H9 (cell line): ENCODE data around the gene DCHS2. TPM values are rescaled to one million over a fixed set of nuclear protein-coding genes. Genes with fewer than 3 reads are reported as not detected.

ENCODE experiments used
- DNase-seq: peaks from one replicate; pipeline ENCODE4 v3.0.0-alpha.2; 2017
- H2AFZ ChIP-seq: one replicate; pipeline ENCODE4 v1.6.1; 2013; ENCODE audit warnings: mild to moderate bottlenecking, low read length, control low read depth, moderate library complexity
- H2AK5ac ChIP-seq: 2 replicates; pipeline ENCODE4 v1.6.1; 2013; ENCODE audit warnings: low read length, control low read depth, mixed read lengths; ENCODE audit not compliant: insufficient read length
- H2BK120ac ChIP-seq: one replicate; pipeline ENCODE4 v1.6.1; 2013; ENCODE audit warnings: low read depth, mild to moderate bottlenecking, low read length, control low read depth, inconsistent platforms; ENCODE audit not compliant: poor library complexity, severe bottlenecking
- H2BK12ac ChIP-seq: 2 replicates; pipeline ENCODE4 v1.6.1; 2013; ENCODE audit warnings: low read length, control low read depth, mixed read lengths, low read depth; ENCODE audit not compliant: insufficient read length
- H2BK15ac ChIP-seq: 2 replicates; pipeline ENCODE4 v1.6.1; 2013; ENCODE audit warnings: low read depth, low read length, control low read depth
- H2BK20ac ChIP-seq: one replicate; pipeline ENCODE4 v1.6.1; 2013; ENCODE audit warnings: low read depth, mild to moderate bottlenecking, low read length, control low read depth, inconsistent platforms; ENCODE audit not compliant: poor library complexity, severe bottlenecking
- H2BK5ac ChIP-seq: 2 replicates; pipeline ENCODE4 v1.6.1; 2013; ENCODE audit warnings: low read length, control low read depth, mixed read lengths; ENCODE audit not compliant: insufficient read length
- H3K14ac ChIP-seq: 2 replicates; pipeline ENCODE4 v1.6.1; 2013; ENCODE audit warnings: low read length, control low read depth; ENCODE audit not compliant: insufficient read depth
- H3K18ac ChIP-seq: 2 replicates; pipeline ENCODE4 v1.6.1; 2013; ENCODE audit warnings: low read depth, mild to moderate bottlenecking, mixed read lengths, low read length, control low read depth; ENCODE audit not compliant: insufficient read length
- H3K23ac ChIP-seq: 2 replicates; pipeline ENCODE4 v1.6.1; 2013; ENCODE audit warnings: low read length, control low read depth, mixed read lengths, low read depth; ENCODE audit not compliant: insufficient read length
- H3K23me2 ChIP-seq: 2 replicates; pipeline ENCODE4 v1.6.1; 2013; ENCODE audit warnings: low read depth, mild to moderate bottlenecking, mixed read lengths, low read length, control low read depth; ENCODE audit not compliant: insufficient read length, poor library complexity, severe bottlenecking
- H3K27ac ChIP-seq: 2 replicates; pipeline ENCODE4 v1.5.1; 2013; ENCODE audit warnings: low read length, control low read depth, mixed read lengths, low read depth; ENCODE audit not compliant: insufficient read length
- H3K27me3 ChIP-seq: 2 replicates; pipeline ENCODE4 v1.6.1; 2013; ENCODE audit warnings: low read length, control low read depth, inconsistent platforms; ENCODE audit not compliant: insufficient read depth
- H3K4ac ChIP-seq: 2 replicates; pipeline ENCODE4 v1.6.1; 2013; ENCODE audit warnings: low read depth, mild to moderate bottlenecking, control low read depth, inconsistent platforms, low read length, moderate library complexity
- H3K4me1 ChIP-seq: 2 replicates; pipeline ENCODE4 v1.6.1; 2013; ENCODE audit warnings: low read length, control low read depth, inconsistent platforms; ENCODE audit not compliant: insufficient read depth
- H3K4me2 ChIP-seq: 2 replicates; pipeline ENCODE4 v1.6.1; 2013; ENCODE audit warnings: low read length, control low read depth, mixed read lengths; ENCODE audit not compliant: insufficient read length, insufficient read depth
- H3K56ac ChIP-seq: 2 replicates; pipeline ENCODE4 v1.6.1; 2013; ENCODE audit warnings: low read depth, mild to moderate bottlenecking, mixed read lengths, low read length, control low read depth; ENCODE audit not compliant: insufficient read length
- H3K79me1 ChIP-seq: 2 replicates; pipeline ENCODE4 v1.6.1; 2013; ENCODE audit warnings: low read depth, mild to moderate bottlenecking, moderate library complexity, low read length, control low read depth, inconsistent platforms; ENCODE audit not compliant: insufficient read depth, poor library complexity, severe bottlenecking
- H3K79me2 ChIP-seq: 2 replicates; pipeline ENCODE4 v1.6.1; 2013; ENCODE audit warnings: low read length, control low read depth, inconsistent platforms; ENCODE audit not compliant: insufficient read depth
- H3K9ac ChIP-seq: 2 replicates; pipeline ENCODE4 v1.6.1; 2013; ENCODE audit warnings: low read length, control low read depth, mixed read lengths; ENCODE audit not compliant: insufficient read length; ENCODE audit errors: extremely low read depth
- H3K9me3 ChIP-seq: one replicate; pipeline ENCODE4 v1.6.1; 2013; ENCODE audit warnings: low read depth, low read length, inconsistent platforms; ENCODE audit not compliant: control insufficient read depth
- H3T11ph ChIP-seq: one replicate; pipeline ENCODE4 v1.6.1; 2013; ENCODE audit warnings: mild to moderate bottlenecking, low read length, control low read depth, inconsistent platforms
- H4K20me1 ChIP-seq: one replicate; pipeline ENCODE4 v1.6.1; 2013; ENCODE audit not compliant: control insufficient read depth, insufficient read length, insufficient read depth
- H4K5ac ChIP-seq: 2 replicates; pipeline ENCODE4 v1.6.1; 2013; ENCODE audit warnings: low read depth, mild to moderate bottlenecking, mixed read lengths, low read length, control low read depth; ENCODE audit not compliant: insufficient read length
- H4K8ac ChIP-seq: replicated peaks from 2 replicates; pipeline ENCODE4 v1.6.1; 2013; ENCODE audit warnings: low read length, control low read depth, mixed read lengths, low read depth; ENCODE audit not compliant: insufficient read length
- H4K91ac ChIP-seq: 2 replicates; pipeline ENCODE4 v1.6.1; 2013; ENCODE audit warnings: low read depth, mild to moderate bottlenecking, moderate library complexity, mixed read lengths, low read length, control low read depth; ENCODE audit not compliant: insufficient read length
- H3K27ac Mint-ChIP-seq, 3 experiments: 2 replicates in 2 of 3; 3 replicates in 1 of 3; pipeline ENCODE4 v1.8.0; 2020 to 2021; ENCODE audit warnings: mixed read lengths in 3 of 3, mild to moderate bottlenecking in 1 of 3, moderate library complexity in 1 of 3
- H3K27me3 Mint-ChIP-seq: 2 replicates; pipeline ENCODE4 v1.8.0; 2021; ENCODE audit warnings: low read depth, mild to moderate bottlenecking, moderate library complexity, mixed read lengths
- H3K36me3 Mint-ChIP-seq, 3 experiments: 2 replicates in 2 of 3; 3 replicates in 1 of 3; pipeline ENCODE4 v1.8.0; 2020 to 2021; ENCODE audit warnings: low read depth in 3 of 3, mixed read lengths in 3 of 3; ENCODE audit not compliant: insufficient read depth in 1 of 3
- H3K4me1 Mint-ChIP-seq, 2 experiments: 2 replicates each; pipeline ENCODE4 v1.8.0; 2020; ENCODE audit warnings: mixed read lengths in 2 of 2
- H3K4me3 Mint-ChIP-seq, 2 experiments: 2 replicates in 1 of 2; 3 replicates in 1 of 2; pipeline ENCODE4 v1.8.0; 2020 to 2021; ENCODE audit warnings: mild to moderate bottlenecking in 2 of 2, mixed read lengths in 2 of 2, moderate library complexity in 1 of 2
- H3K9me3 Mint-ChIP-seq, 2 experiments: 2 replicates in 1 of 2; 3 replicates in 1 of 2; pipeline ENCODE4 v1.8.0; 2020; ENCODE audit warnings: mild to moderate bottlenecking in 2 of 2, mixed read lengths in 2 of 2, moderate library complexity in 1 of 2
- CTCF ChIP-seq: fragments of 200-600 bp; sonication (generic); conservative IDR thresholded peaks from 3 replicates; pipeline ENCODE4 v1.8.0; 2021; ENCODE audit warnings: antibody characterized with exemption, mild to moderate bottlenecking
- WGBS: extraction: QIAGEN DNeasy Blood & Tissue Kit; methylation state at CpG from one replicate; pipeline ENCODE4 v1.1.7; 2013; ENCODE audit warnings: missing lambda C conversion rate, low lambda C conversion rate, mixed read lengths; ENCODE audit not compliant: insufficient read length; ENCODE audit errors: extremely low coverage; 5-methylcytosine and 5-hydroxymethylcytosine counted together
- total RNA-seq: library from RNA; stranded (reverse); gene quantifications from 2 replicates; pipeline ENCODE4 v1.2.1, GENCODE V29; 2021

The DCHS2 gene
- total RNA-seq, 1 experiment from 2014 or later = 0.57 TPM

GRCh38 chr4:154360491-154360890, 131.1 kb downstream of the DCHS2 start:
- Histone ChIP-seq H2AK5ac (no peak overlapping the region), H3K4me1 (no peaks in the 10 kb centered on the region; the same call in 1 of the 2 replicates), H4K91ac (no peak overlapping the region), H3K79me1 (no peaks in the 10 kb centered on the region), H4K8ac (no peak overlapping the region), H3K79me2 (no peaks in the 10 kb centered on the region), H3K27ac (no peak overlapping the region), H3K9me3 (no peaks in the 10 kb centered on the region), H3K18ac (no peak overlapping the region), H4K20me1 (no peaks in the 10 kb centered on the region), H3K9ac (no peak overlapping the region), H2BK120ac (no peak overlapping the region), H3K4ac (no peak overlapping the region), H4K5ac (no peak overlapping the region), H3K23me2 (no peaks in the 10 kb centered on the region), H3K27me3 (no peaks in the 10 kb centered on the region), H2BK15ac (no peak overlapping the region), H3T11ph (no peak overlapping the region), H2AFZ (no peak overlapping the region), H3K14ac (no peak overlapping the region), H2BK12ac (no peak overlapping the region), H2BK5ac (no peak overlapping the region), H3K4me2 (no peak overlapping the region), H3K23ac (no peak overlapping the region), H2BK20ac (no peak overlapping the region), H3K56ac (no peak overlapping the region)
- Mint-ChIP-seq H3K36me3 (no peaks in the 10 kb centered on the region), H3K4me3 (no peak overlapping the region), H3K4me1 (peaks cover 4 to 8% of the 10 kb centered on the region in 2 experiments; a peak in 3 of 4 replicates), H3K27ac (no peak overlapping the region), H3K27me3 (no peaks in the 10 kb centered on the region), H3K9me3 (no peaks in the 10 kb centered on the region)
- DNase-seq = no peak
- no peak for TF ChIP-seq CTCF
- no CpG with 5 or more reads among the region's 2 CpGs for WGBS
